ENCODE results near the gene GBP1.
"Not testable (repeated sequence)": the region's sequence is repeated elsewhere in the genome, so short reads cannot be mapped to it uniquely, and the experiment has no call there.

- TF ChIP-seq CTCF (conservative IDR thresholded peaks at IDR 0.05; ENCODE audit: low read length); EZH2phosphoT487 (IDR thresholded peaks at IDR 0.05; ENCODE audit: borderline replicate concordance, low read depth, low read length): not testable (repeated sequence)
Observed at GRCh38 chr1:89049901-89050648, 14.9 kb downstream of the GBP1 start.

All from OCI-LY7 (cell line).